HG03558 (cell line): ENCODE data around the gene RNU5B-1.
"Not testable (repeated sequence)": the region's sequence is repeated elsewhere in the genome, so short reads cannot be mapped to it uniquely, and the experiment has no call there.

Experiments
- ATAC-seq: cut with Tn5 transposase; IDR thresholded peaks from one replicate; pipeline ENCODE4 v1.9.1; 2021; ENCODE audit warnings: moderate number of reproducible peaks; ENCODE audit not compliant: unreplicated experiment; ENCODE audit errors: extremely low read depth

Gene RNU5B-1

DNA sequence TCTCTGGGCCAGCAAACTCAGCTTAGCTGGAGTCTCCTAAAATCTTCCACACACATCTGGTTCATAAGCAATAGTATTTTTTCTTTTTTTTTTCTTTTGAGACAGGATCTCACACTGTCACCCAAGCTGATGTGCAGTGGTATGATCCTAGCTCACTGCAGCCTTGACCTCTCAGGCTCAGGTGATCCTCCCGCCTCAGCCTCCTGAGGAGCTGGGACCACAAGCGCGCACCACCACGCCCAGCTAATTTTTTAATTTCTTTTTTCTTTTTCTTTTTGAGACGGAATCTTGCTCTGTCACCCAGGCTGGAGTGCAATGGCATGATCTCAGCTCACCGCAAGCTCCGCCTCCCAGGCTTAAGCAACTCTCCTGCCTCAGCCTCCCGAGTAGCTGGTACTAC, 34.3 kb downstream of the RNU5B-1 start:
- ATAC-seq, result no peak

- no peak for ATAC-seq
Observed at GRCh38 chr15:65339416-65339815, 34.9 kb downstream of the RNU5B-1 start.

GRCh38 chr15:65339920-65340319, 35.4 kb downstream of the RNU5B-1 start:
- no peak for ATAC-seq

DNA sequence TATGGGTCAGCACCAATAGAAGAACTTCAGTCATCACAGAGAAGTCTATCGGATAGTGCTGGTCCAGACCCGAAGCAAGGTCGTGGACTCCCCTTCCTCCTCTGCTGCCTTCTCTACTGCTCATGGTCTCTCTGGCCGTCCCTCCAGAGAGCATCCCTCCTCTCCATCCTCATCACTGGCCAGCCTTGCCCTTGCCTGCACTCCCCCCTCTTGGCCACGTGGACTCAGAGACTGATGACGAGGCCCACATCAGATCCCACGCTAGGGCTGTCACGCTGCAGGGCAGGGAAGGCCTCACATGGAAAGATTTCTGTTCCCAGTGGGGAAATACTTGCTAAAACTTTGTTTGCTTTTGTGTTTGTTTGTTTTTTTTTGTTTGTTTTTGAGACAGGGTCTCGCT, 38.0 kb downstream of the RNU5B-1 start:
- no peak for ATAC-seq

- no peak for ATAC-seq
Observed at GRCh38 chr15:65343374-65343981, 39.0 kb downstream of the RNU5B-1 start.

DNA sequence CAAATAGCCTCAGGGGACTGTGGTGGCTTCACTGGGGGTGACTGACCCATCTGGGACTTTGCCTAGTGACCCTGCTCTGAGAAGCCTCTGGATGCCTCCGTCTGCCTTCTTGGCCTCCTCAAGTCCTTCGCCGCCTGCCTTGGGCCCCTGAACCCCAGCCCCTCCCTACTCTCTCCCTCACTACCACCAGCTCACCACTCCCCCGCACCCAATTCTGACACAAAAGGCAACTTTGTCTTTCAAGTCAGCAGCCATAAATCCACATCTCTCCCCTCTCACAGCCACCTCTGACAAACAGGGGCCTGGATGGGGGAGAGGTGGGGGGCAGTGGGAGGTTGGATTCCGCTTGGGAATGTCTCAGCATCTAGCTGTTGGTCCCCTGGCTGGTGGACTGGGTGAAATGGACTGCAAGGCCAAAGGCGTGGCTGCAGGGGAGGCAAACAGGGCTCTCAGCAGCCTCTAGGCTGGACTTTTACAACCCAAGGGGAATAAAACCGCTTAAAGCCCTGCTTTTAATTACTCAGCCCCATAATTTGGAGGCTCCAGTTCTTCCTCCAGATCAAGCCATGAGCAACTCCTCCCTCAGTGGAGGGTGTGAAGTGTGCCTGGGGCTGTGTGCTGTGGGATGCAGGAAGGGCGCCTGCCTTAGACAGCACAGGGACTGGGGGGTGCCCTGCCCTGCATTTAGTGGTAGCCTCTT, 39.9 kb downstream of the RNU5B-1 start:
- ATAC-seq, result no peak

- ATAC-seq, result no peak
Observed at GRCh38 chr15:65344914-65345275, 40.4 kb downstream of the RNU5B-1 start.

DNA sequence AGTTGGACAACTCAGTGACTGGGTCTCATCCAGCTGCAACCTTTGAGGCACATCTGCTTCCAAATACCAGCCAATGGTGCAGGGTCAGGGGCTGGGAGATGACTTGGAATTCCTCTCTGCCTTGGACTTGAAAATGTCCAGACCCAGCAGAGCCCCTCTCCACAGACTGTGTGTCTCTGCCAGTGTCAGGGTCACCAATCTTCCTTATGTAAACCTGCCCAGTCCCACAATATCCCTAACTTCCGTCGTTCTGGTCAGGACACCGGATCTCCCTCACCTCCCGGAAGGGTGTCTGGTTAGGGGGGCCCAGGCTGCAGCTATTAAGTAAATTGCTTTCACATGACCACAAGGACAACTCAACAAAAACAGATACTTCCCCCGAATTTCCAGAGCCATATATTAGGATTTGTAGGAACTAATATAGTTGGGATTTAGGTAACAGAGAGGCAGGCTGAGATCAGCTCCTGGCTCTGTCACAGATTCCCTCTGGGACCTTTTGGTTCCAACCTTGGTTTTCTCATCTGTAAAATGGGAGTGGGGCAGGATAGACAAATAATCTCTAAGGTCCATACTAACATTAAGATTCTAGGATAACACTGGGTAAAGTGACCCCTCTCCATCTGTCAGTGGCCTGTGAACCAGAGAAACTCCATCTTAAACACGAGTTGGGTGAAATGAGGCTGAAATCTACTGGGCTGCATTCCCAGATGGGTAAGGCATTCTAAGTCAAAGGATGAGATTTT, 42.5 kb downstream of the RNU5B-1 start:
- ATAC-seq, result no peak

DNA sequence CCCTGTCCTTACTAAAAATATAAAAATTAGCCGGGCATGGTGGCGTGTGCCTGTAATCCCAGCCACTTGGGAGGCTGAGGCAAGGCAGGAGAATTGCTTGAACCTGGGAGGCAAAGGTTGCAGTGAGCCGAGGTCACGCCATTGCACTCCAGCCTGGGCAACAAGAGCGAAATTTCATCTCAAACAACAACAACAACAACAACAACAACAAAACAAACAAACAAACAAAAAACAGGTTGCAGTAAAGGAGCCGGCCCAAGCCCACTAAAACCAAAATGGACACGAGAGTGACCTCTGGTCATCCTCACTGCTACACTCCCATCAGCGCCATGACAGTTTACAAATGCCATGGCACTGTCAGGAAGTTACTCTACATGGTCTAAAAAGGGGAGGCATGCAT, 43.3 kb downstream of the RNU5B-1 start:
- not testable (repeated sequence) for ATAC-seq

DNA sequence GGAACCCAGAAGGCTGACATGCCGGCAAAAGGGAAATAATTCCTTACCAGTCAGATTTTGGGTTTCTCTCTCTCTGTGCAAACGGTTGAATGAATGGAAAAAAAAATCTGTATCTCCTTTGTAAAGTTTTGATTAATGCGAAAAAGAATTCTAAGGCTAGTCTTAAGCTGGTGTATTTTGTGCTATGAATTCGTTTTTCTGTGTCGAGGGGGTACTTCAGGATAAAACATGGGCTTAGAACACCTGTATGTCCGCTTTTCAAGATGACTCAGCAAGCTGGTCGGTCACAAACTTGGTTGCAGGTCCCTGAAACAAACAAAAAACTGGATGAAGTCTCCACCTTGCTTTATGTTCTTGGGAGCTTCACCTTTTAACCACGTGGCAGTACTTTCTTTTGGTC, 44.9 kb downstream of the RNU5B-1 start:
- ATAC-seq, result no peak

DNA sequence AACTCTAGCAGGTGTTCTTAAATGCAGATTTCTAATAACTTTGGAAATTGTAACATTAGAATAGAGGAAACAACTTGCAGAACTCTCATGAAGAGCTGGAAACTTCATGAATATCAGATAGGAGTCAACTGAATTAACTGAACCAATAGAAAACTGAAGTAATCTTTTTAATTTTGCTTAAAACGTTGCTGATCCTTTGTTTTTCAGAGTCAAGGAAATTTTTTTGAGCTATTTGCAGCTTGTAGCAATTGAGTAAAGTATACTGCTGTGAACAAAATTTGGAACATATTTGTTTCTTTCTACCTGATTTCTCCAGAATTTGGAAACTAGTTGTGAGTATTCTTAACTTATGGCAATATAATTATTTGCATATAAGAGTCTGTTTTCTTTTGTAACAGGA, 47.5 kb downstream of the RNU5B-1 start:
- not testable (repeated sequence) for ATAC-seq
